Measurements from ENCODE around the gene OR2J2. TPM values are rescaled to one million over a fixed set of nuclear protein-coding genes. Genes with fewer than 3 reads are reported as not detected.

Gene OR2J2
- total and polyA plus RNA-seq, 2 of the 4 experiments (the other 2 are of a cell fraction) = not detected

DNA sequence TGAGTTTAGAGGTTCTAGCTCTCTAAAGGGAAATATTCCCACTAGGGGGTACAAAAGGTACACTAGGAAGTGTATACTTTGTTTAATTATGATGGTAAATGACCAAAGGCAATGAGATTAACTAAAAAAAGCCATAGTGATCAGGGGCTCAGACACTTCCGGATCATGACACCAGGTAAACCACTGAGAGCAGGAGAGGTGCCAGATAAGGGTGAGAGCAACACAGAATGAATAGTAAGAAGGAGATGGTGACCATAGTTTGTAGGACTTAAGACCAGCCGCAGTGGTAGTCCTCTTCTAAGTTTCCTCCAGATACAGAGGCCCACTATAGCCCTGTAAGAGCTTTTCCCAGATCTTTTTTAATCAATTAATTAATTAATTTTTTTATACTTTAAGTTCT, 40.8 kb downstream of the OR2J2 start:
- H3K18ac ChIP-seq (ENCODE audit: low read depth, low read length) = no peak overlapping the region
- H2BK15ac ChIP-seq (ENCODE audit: low read depth, low read length) = no peak overlapping the region
- no peak overlapping the region for H2AFZ ChIP-seq (replicated peaks; ENCODE audit: low read length, poor library complexity)
- no peaks in the 10 kb centered on the region for H3K9me1 ChIP-seq (ENCODE audit: insufficient read depth, low read length)
- no TSS peak for BruUV-seq (replicated peaks)
- intact Hi-C loops (cut with micrococcal nuclease) (no loop called here), in situ Hi-C loops (cut with MboI; ENCODE audit: low sequenced_read_pairs) (no loop called here), dilution Hi-C loops (cut with HindIII; ENCODE audit: low sequenced_read_pairs, unreplicated experiment) (no loop called here)
- H3K36me3 ChIP-seq (ENCODE audit: control insufficient read depth, insufficient read depth, low read length) = no peaks in the 10 kb centered on the region
- POLR2A ChIA-PET (ENCODE audit: unreplicated experiment) = no interaction called here
- H3K23ac ChIP-seq (ENCODE audit: low read depth, low read length) = no peak overlapping the region
- TF ChIP-seq NFE2L2 (IDR thresholded peaks at IDR 0.05; ENCODE audit: low read depth, low read length) = no peak
- TF ChIP-seq MXI1 (IDR thresholded peaks at IDR 0.05; ENCODE audit: borderline replicate concordance, low read depth, low read length) = no peak
- TF ChIP-seq RFX5 (IDR thresholded peaks at IDR 0.05; ENCODE audit: low read depth, low read length) = no peak
- TF ChIP-seq, protein P1, sequence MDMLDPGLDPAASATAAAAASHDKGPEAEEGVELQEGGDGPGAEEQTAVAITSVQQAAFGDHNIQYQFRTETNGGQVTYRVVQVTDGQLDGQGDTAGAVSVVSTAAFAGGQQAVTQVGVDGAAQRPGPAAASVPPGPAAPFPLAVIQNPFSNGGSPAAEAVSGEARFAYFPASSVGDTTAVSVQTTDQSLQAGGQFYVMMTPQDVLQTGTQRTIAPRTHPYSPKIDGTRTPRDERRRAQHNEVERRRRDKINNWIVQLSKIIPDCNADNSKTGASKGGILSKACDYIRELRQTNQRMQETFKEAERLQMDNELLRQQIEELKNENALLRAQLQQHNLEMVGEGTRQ (IDR thresholded peaks at IDR 0.05; ENCODE audit: low read depth, low read length) = no peak
- TF ChIP-seq CEBPB (IDR thresholded peaks at IDR 0.05; ENCODE audit: low read depth, low read length) = no peak
- no peak for TF ChIP-seq POLR2A (IDR thresholded peaks at IDR 0.05; ENCODE audit: low read depth, low read length)
- TF ChIP-seq, protein P2, sequence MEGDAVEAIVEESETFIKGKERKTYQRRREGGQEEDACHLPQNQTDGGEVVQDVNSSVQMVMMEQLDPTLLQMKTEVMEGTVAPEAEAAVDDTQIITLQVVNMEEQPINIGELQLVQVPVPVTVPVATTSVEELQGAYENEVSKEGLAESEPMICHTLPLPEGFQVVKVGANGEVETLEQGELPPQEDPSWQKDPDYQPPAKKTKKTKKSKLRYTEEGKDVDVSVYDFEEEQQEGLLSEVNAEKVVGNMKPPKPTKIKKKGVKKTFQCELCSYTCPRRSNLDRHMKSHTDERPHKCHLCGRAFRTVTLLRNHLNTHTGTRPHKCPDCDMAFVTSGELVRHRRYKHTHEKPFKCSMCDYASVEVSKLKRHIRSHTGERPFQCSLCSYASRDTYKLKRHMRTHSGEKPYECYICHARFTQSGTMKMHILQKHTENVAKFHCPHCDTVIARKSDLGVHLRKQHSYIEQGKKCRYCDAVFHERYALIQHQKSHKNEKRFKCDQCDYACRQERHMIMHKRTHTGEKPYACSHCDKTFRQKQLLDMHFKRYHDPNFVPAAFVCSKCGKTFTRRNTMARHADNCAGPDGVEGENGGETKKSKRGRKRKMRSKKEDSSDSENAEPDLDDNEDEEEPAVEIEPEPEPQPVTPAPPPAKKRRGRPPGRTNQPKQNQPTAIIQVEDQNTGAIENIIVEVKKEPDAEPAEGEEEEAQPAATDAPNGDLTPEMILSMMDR (conservative IDR thresholded peaks at IDR 0.05; ENCODE audit: low read depth, low read length) = no peak
- no peak for TF ChIP-seq MAZ (IDR thresholded peaks at IDR 0.05; ENCODE audit: borderline replicate concordance, low read depth, low read length)
- TF ChIP-seq BHLHE40 (IDR thresholded peaks at IDR 0.05; ENCODE audit: low read depth, low read length) = no peak
- no peak for TF ChIP-seq SMC3 (IDR thresholded peaks at IDR 0.05; ENCODE audit: low read depth, low read length)
- TF ChIP-seq, protein P3, sequence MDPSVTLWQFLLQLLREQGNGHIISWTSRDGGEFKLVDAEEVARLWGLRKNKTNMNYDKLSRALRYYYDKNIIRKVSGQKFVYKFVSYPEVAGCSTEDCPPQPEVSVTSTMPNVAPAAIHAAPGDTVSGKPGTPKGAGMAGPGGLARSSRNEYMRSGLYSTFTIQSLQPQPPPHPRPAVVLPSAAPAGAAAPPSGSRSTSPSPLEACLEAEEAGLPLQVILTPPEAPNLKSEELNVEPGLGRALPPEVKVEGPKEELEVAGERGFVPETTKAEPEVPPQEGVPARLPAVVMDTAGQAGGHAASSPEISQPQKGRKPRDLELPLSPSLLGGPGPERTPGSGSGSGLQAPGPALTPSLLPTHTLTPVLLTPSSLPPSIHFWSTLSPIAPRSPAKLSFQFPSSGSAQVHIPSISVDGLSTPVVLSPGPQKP (IDR thresholded peaks at IDR 0.05; ENCODE audit: borderline replicate concordance, low read depth, low read length) = no peak
- no peak for TF ChIP-seq RCOR1 (IDR thresholded peaks at IDR 0.05; ENCODE audit: insufficient replicate concordance, low read length)
- H3K9me3 ChIP-seq (ENCODE audit: control insufficient read depth, insufficient read depth, low read length) = peaks cover 5% of the 10 kb centered on the region
- no peak overlapping the region for H3K14ac ChIP-seq (replicated peaks; ENCODE audit: low read depth, low read length)
- H2BK5ac ChIP-seq (ENCODE audit: low read depth, low read length, poor library complexity, severe bottlenecking) = no peak overlapping the region
- DNase-seq = no peak
- CTCF ChIA-PET = no interaction called here
- no peak overlapping the region for H4K91ac ChIP-seq (ENCODE audit: insufficient read depth, low read depth, low read length)
- H3K4me3 ChIP-seq (ENCODE audit: insufficient read depth, low read depth, low read length) = no peak overlapping the region
- H4K5ac ChIP-seq (ENCODE audit: low read depth, low read length) = no peak overlapping the region
- no peaks in the 10 kb centered on the region for H3K27me3 ChIP-seq (ENCODE audit: control insufficient read depth, insufficient read depth, low read length)
- H3K9ac ChIP-seq (ENCODE audit: low read depth, low read length) = no peak overlapping the region
- no peak overlapping the region for H2AK9ac ChIP-seq (replicated peaks; ENCODE audit: low read depth, low read length, poor library complexity)
- H2BK120ac ChIP-seq (ENCODE audit: low read depth, low read length) = no peak overlapping the region
- H3K27ac ChIP-seq (ENCODE audit: insufficient read depth, low read length) = no peak overlapping the region
- H3K4me1 ChIP-seq (ENCODE audit: control insufficient read depth, insufficient read depth, low read length) = no peaks in the 10 kb centered on the region
- no peak overlapping the region for H4K8ac ChIP-seq (ENCODE audit: low read depth in 2 of 2, low read length in 2 of 2)
- 17% methylated on average over 1 of the region's 2 CpGs; no CpG with 5 or more reads in 1 of the 2 experiments for WGBS, 2 experiments (ENCODE audit: extremely low coverage in 2 of 2, insufficient read length in 1 of 2)
- no peaks in the 10 kb centered on the region for H4K20me1 ChIP-seq (ENCODE audit: insufficient read depth, low read length)
- no peak overlapping the region for H3K4me2 ChIP-seq (ENCODE audit: low read depth, low read length)
- no peak overlapping the region for H3K4ac ChIP-seq (ENCODE audit: low read depth, low read length)
- H2BK20ac ChIP-seq (ENCODE audit: low read depth, low read length) = no peak overlapping the region
- no peaks in the 10 kb centered on the region for H3K79me1 ChIP-seq (ENCODE audit: low read depth in 1 of 2, low read length in 2 of 2)
- no peak overlapping the region for H3K56ac ChIP-seq (ENCODE audit: extremely low read depth, insufficient read depth, low read length)
- H2AK5ac ChIP-seq (ENCODE audit: low read depth, low read length) = no peak overlapping the region
- no peak for ATAC-seq (ENCODE audit: low read depth)

All from IMR-90 (cell line).